Trophoblast cell (in vitro differentiated cells and primary cell): ENCODE measurements around the gene CAMKK1.

Experiments used
- DNase-seq, 2 donors: peaks; one replicate each; pipeline ENCODE4 v3.0.0-alpha.2; 2016
- H2AFZ ChIP-seq: 2 replicates; pipeline ENCODE4 v1.6.1; 2013; ENCODE audit warnings: low read length, moderate library complexity, mild to moderate bottlenecking; ENCODE audit not compliant: insufficient read depth, poor library complexity
- H2AK5ac ChIP-seq: 2 replicates; pipeline ENCODE4 v1.6.1; 2013; ENCODE audit warnings: mild to moderate bottlenecking, low read length
- H2BK120ac ChIP-seq: 2 replicates; pipeline ENCODE4 v1.6.1; 2013; ENCODE audit warnings: low read length, mild to moderate bottlenecking, moderate library complexity; ENCODE audit not compliant: insufficient read depth, poor library complexity
- H2BK12ac ChIP-seq: 2 replicates; pipeline ENCODE4 v1.6.1; 2013; ENCODE audit warnings: mild to moderate bottlenecking, low read length, moderate library complexity
- H2BK5ac ChIP-seq: 2 replicates; pipeline ENCODE4 v1.6.1; 2013; ENCODE audit warnings: low read length, low read depth, moderate library complexity, mild to moderate bottlenecking; ENCODE audit not compliant: poor library complexity
- H3K14ac ChIP-seq: 2 replicates; pipeline ENCODE4 v1.6.1; 2013; ENCODE audit warnings: mild to moderate bottlenecking, low read length
- H3K18ac ChIP-seq: 2 replicates; pipeline ENCODE4 v1.6.1; 2013; ENCODE audit warnings: mild to moderate bottlenecking, low read length
- H3K23ac ChIP-seq: 2 replicates; pipeline ENCODE4 v1.6.1; 2013; ENCODE audit warnings: low read length
- H3K27ac ChIP-seq: 2 replicates; pipeline ENCODE4 v1.5.1; 2013; ENCODE audit warnings: low read depth, mild to moderate bottlenecking, inconsistent platforms, low read length, moderate library complexity
- H3K27me3 ChIP-seq: 2 replicates; pipeline ENCODE4 v1.6.1; 2013; ENCODE audit warnings: inconsistent platforms, mild to moderate bottlenecking, low read length, moderate library complexity; ENCODE audit not compliant: insufficient read depth
- H3K36me3 ChIP-seq, 2 experiments: 1 replicate in 1 of 2; 2 replicates in 1 of 2; pipeline ENCODE4 v1.6.1; 2013; ENCODE audit warnings: low read length in 2 of 2, mild to moderate bottlenecking in 2 of 2, moderate library complexity in 1 of 2; ENCODE audit not compliant: insufficient read depth in 2 of 2, control insufficient read depth in 1 of 2
- H3K4ac ChIP-seq: 2 replicates; pipeline ENCODE4 v1.6.1; 2013; ENCODE audit warnings: low read depth, mild to moderate bottlenecking, low read length, moderate library complexity
- H3K4me1 ChIP-seq, 2 experiments: 1 replicate in 1 of 2; 2 replicates in 1 of 2; pipeline ENCODE4 v1.6.1; 2013; ENCODE audit warnings: low read length in 2 of 2, mild to moderate bottlenecking in 2 of 2, moderate library complexity in 1 of 2; ENCODE audit not compliant: insufficient read depth in 2 of 2, control insufficient read depth in 1 of 2
- H3K4me2 ChIP-seq: 2 replicates; pipeline ENCODE4 v1.6.1; 2013; ENCODE audit warnings: inconsistent platforms, mild to moderate bottlenecking, low read length, moderate library complexity
- H3K4me3 ChIP-seq: 2 replicates; pipeline ENCODE4 v1.5.1; 2013; ENCODE audit warnings: mild to moderate bottlenecking, low read depth, low read length, inconsistent platforms
- H3K79me1 ChIP-seq: one replicate; pipeline ENCODE4 v1.6.1; 2013; ENCODE audit warnings: low read length
- H3K79me2 ChIP-seq: 2 replicates; pipeline ENCODE4 v1.6.1; 2013; ENCODE audit warnings: low read length, mild to moderate bottlenecking; ENCODE audit not compliant: control insufficient read depth, insufficient read depth, poor library complexity
- H3K9ac ChIP-seq: 2 replicates; pipeline ENCODE4 v1.6.1; 2013; ENCODE audit warnings: mild to moderate bottlenecking, low read length
- H3K9me3 ChIP-seq: 2 replicates; pipeline ENCODE4 v1.6.1; 2013; ENCODE audit warnings: low read depth, mild to moderate bottlenecking, control low read depth, inconsistent platforms, low read length; ENCODE audit not compliant: insufficient read depth
- H4K12ac ChIP-seq: 2 replicates; pipeline ENCODE4 v1.6.1; 2013; ENCODE audit warnings: low read depth, mild to moderate bottlenecking, low read length, moderate library complexity
- H4K8ac ChIP-seq: 2 replicates; pipeline ENCODE4 v1.6.1; 2013; ENCODE audit warnings: low read depth, mild to moderate bottlenecking, low read length, moderate library complexity
- H4K91ac ChIP-seq: one replicate; pipeline ENCODE4 v1.6.1; 2013; ENCODE audit warnings: low read depth, mild to moderate bottlenecking, low read length, moderate library complexity
- WGBS: extraction: QIAGEN DNeasy Blood & Tissue Kit; methylation state at CpG from one replicate; pipeline ENCODE4 v1.1.7; 2013; ENCODE audit warnings: missing lambda C conversion rate; ENCODE audit not compliant: insufficient read length, insufficient coverage; ENCODE audit errors: extremely low coverage; 5-methylcytosine and 5-hydroxymethylcytosine counted together

Gene CAMKK1

DNA sequence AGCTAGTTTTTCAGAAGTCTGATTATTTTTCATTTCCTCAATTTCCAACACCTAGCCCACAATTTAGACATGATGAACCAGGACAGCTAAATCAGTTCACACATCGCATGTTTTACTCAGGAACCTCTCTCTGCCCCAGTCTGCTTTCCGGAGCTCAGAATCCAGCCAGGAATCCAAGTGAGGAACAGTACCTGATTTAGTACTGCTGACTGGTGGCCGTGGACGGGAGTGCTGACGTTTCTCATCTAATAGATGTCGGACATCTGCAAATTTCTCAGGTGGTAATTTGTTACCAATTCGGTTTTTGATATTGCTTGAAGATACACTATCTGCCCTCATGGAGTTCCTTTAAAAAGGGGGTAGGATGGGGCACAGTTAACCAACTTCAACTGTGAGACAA is 76.9 kb downstream of the CAMKK1 start:
- DNase-seq: no peak
- H3K4me1 ChIP-seq: no peaks in the 10 kb centered on the region
- no peak overlapping the region for H3K4me2 ChIP-seq
- H2BK12ac ChIP-seq: no peak overlapping the region
- H2BK5ac ChIP-seq: no peak overlapping the region
- H3K27ac ChIP-seq: no peak overlapping the region
- peaks cover 46 to 59% of the 10 kb centered on the region in 2 experiments for H3K36me3 ChIP-seq
- no CpG with 5 or more reads among the region's 7 CpGs for WGBS
- H3K4ac ChIP-seq: no peak overlapping the region
- no peak overlapping the region for H3K18ac ChIP-seq
- no peak overlapping the region for H3K23ac ChIP-seq
- H3K79me1 ChIP-seq: no peaks in the 10 kb centered on the region
- H3K79me2 ChIP-seq: no peaks in the 10 kb centered on the region
- no peak overlapping the region for H3K14ac ChIP-seq
- H3K9ac ChIP-seq: no peak overlapping the region
- no peak overlapping the region for H3K4me3 ChIP-seq
- H3K27me3 ChIP-seq: no peaks in the 10 kb centered on the region
- H4K8ac ChIP-seq: no peak overlapping the region
- H3K9me3 ChIP-seq: no peaks in the 10 kb centered on the region
- no peak overlapping the region for H2AFZ ChIP-seq
- no peak overlapping the region for H2AK5ac ChIP-seq
- H4K91ac ChIP-seq: no peak overlapping the region
- no peak overlapping the region for H4K12ac ChIP-seq
- no peak overlapping the region for H2BK120ac ChIP-seq

DNA sequence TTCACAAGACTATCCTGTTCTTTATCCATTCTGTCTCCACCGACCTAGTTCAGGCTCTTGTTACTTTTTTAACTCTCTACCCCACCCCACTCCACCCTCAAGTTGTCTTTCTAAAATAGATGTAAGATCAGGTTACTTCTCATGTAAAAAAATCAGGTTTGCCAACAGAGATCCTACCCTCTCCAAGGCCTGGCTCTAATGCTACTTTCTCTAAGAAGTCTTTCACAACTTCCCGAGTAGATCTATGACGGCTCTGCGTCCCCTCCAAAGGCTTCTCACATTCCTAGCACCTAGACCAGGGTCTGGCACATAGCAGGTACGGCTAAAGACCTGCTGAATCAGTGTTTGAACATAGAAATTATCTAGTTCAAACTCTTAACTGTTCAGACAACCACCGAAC is 77.7 kb downstream of the CAMKK1 start:
- Histone ChIP-seq H3K79me1 (no peaks in the 10 kb centered on the region), H3K27me3 (no peaks in the 10 kb centered on the region), H2AK5ac (no peak overlapping the region), H3K18ac (no peak overlapping the region), H4K8ac (no peak overlapping the region), H3K9ac (no peak overlapping the region), H3K4me2 (no peak overlapping the region), H3K79me2 (no peaks in the 10 kb centered on the region), H2BK12ac (no peak overlapping the region), H3K36me3 (peaks cover 49 to 65% of the 10 kb centered on the region in 2 experiments), H3K4ac (no peak overlapping the region), H3K4me1 (no peaks in the 10 kb centered on the region), H3K4me3 (no peak overlapping the region), H4K12ac (no peak overlapping the region), H2AFZ (no peak overlapping the region), H3K23ac (no peak overlapping the region), H3K14ac (no peak overlapping the region), H3K27ac (no peak overlapping the region), H4K91ac (no peak overlapping the region), H3K9me3 (no peaks in the 10 kb centered on the region), H2BK5ac (no peak overlapping the region), H2BK120ac (no peak overlapping the region)
- no peak for DNase-seq
- no CpG with 5 or more reads among the region's 6 CpGs for WGBS

DNA sequence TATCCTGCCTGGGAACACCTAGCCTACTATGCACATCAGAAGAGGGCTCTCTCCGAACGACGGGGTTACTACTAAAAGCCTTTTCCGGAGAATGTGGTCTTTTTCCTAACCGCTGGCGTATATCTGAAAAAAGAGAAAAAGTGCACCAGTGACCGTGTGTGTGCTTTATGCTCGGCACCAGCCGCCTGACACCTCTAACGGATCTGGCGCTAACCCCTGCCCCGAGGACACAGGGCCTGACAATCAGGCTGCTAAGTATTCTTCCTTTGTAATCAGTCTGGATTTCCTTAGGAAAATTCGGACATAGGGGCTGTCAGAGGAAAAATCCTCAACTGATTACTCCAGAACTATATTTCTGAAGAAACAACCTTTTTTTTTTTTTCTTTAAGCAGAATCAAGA is 78.5 kb downstream of the CAMKK1 start:
- Histone ChIP-seq H3K14ac (no peak overlapping the region), H3K9ac (no peak overlapping the region), H3K36me3 (peaks cover 47 to 64% of the 10 kb centered on the region in 2 experiments), H3K18ac (no peak overlapping the region), H2BK12ac (no peak overlapping the region), H3K23ac (no peak overlapping the region), H2AFZ (no peak overlapping the region), H2BK120ac (no peak overlapping the region), H2BK5ac (no peak overlapping the region), H3K4me3 (no peak overlapping the region), H2AK5ac (no peak overlapping the region), H4K12ac (no peak overlapping the region), H3K79me2 (no peaks in the 10 kb centered on the region), H3K4ac (no peak overlapping the region), H3K27ac (no peak overlapping the region), H3K9me3 (no peaks in the 10 kb centered on the region), H3K4me2 (no peak overlapping the region), H3K79me1 (no peaks in the 10 kb centered on the region), H3K27me3 (no peaks in the 10 kb centered on the region), H4K8ac (no peak overlapping the region), H4K91ac (no peak overlapping the region), H3K4me1 (no peaks in the 10 kb centered on the region)
- WGBS: no CpG with 5 or more reads among the region's 13 CpGs
- no peak for DNase-seq

DNA sequence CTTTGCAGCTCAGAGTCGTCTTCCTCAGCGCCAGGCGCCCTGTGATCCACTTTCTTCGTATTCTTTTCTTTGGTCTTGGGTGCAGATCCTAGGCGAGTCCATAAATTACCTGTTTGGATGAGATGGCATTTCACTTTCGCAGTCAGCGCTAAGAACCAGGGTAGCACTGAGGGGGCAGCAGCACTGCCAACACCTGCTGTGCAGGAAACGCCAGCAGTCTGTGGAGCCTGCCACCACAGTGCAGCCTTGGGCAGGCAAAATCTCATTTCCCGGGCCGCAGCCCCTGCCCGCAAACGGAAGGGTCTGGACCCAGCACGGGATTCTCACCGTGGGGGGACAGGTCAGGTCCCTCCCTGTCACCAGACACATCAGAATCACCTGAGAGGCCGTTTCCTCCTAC is 79.7 kb downstream of the CAMKK1 start:
- Histone ChIP-seq H2BK12ac (no peak overlapping the region), H3K18ac (no peak overlapping the region), H4K8ac (no peak overlapping the region), H3K4me1 (no peaks in the 10 kb centered on the region), H3K36me3 (peaks cover 43 to 62% of the 10 kb centered on the region in 2 experiments), H2BK5ac (no peak overlapping the region), H4K91ac (no peak overlapping the region), H2AFZ (no peak overlapping the region), H3K27me3 (no peaks in the 10 kb centered on the region), H3K79me2 (no peaks in the 10 kb centered on the region), H3K4me2 (no peak overlapping the region), H3K4ac (no peak overlapping the region), H3K27ac (no peak overlapping the region), H3K14ac (no peak overlapping the region), H2AK5ac (no peak overlapping the region), H3K9ac (no peak overlapping the region), H4K12ac (no peak overlapping the region), H2BK120ac (no peak overlapping the region), H3K9me3 (no peaks in the 10 kb centered on the region), H3K4me3 (no peak overlapping the region), H3K79me1 (no peaks in the 10 kb centered on the region), H3K23ac (no peak overlapping the region)
- DNase-seq: no peak
- WGBS: no CpG with 5 or more reads among the region's 15 CpGs
